Left lobe of liver (tissue), 2 donors: ENCODE results near the gene AACS. TPM values are rescaled to one million over a fixed set of nuclear protein-coding genes. Genes with fewer than 3 reads are reported as not detected.

Source experiments
- ATAC-seq: fragments of 200-7000 bp; cut with Tn5 transposase; one replicate; pipeline ENCODE4 v1.9.1; 2020; ENCODE audit warnings: mild to moderate bottlenecking, moderate library complexity
- DNase-seq: peaks from one replicate; pipeline ENCODE4 v3.0.0-alpha.2; 2020; ENCODE audit warnings: low spot score
- total RNA-seq: library from RNA; stranded (reverse); gene quantifications from one replicate; pipeline ENCODE4 v1.2.1, GENCODE V29; 2021
- donor health status: DM: no; HTN: no; CAD: no; lungs with moderate emphysema.
- donor health status: DM: no; HTN: yes; CAD: no.

The AACS gene
- total RNA-seq, 1 donor from 2014 or later, result 3.6 TPM

DNA sequence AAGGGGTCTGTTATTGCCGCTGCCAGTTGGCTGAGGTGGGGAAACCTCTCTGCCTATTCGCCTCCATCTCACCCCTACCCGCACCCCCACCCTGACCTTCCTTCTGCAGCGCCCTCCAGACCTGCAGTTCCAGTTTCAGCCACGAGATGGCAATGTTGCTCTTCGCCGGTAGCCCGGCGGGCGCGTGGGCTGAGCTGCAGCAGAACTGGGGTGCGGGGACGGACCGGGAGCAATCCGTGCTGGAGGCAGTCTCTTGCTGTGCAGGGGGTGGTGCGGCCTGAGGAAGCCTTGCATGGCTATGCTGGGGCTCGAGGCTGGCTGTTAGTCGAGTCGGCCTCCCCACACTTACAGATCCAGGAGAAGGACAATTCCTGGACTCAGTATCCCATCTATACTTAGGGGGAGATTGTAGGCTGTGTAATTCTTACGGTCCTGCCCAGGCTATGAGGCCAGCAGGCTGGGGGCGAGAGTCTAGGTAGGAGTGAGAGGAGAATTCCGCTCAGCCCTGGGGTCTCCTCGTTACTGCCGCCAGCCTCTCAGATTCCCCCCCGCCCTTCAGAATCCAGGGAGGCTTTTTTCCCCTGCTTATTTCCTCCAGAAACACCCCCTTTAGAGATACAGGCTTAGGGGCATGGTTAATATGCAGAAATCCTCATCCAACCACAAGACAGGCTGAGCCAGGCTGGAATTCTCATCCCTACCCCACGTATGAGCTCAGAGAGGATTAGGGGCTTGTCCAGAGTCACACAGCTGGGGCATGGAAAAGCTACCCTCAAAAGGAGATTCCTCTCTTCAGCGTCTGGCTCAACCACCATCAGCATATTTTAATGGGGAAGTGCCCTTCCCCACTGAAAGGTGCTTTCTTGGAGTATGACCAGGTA, 118.2 kb downstream of the AACS start:
- ATAC-seq, result peak; percentile 85

DNA sequence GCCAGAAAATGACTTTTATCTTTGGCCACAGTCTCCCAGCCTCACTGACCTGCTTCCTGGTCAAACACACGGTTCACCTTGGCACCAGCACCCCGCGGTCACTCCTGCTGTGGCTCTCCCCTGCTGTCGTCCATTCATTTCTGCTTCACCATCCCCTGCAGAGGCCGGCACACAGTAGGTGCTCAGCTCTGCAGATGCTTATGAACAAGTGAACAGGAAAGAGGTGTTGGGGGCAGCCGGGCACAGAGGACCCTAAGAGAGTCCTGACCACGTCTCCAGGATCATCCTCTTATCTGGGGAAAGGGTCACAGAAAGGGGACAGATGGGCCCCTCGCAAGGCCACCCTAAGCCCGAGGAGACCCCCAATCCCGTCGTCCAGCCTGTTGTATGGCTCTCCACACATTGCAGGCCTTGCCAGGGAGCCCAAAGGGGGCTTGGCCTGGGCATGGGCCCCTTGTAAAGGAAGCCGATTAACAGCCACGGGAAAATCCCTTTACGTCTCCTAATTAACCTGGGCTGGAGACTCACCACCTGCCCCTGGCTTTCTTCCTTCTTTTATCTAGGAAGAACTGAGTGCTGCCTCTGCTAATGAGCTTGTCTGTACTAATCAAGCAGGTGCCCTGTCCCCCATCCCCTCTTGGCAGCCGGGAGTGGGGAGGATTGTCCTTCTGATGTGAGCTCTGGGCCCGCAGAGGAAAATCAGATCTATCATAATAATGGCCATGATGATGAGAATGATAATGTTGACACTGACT, 119.2 kb downstream of the AACS start:
- DNase-seq (no peak), ATAC-seq (no peak)

More for the DNA sequence above, 118.2 kb downstream of the AACS start:
- peak; percentile 72 for DNase-seq

DNA sequence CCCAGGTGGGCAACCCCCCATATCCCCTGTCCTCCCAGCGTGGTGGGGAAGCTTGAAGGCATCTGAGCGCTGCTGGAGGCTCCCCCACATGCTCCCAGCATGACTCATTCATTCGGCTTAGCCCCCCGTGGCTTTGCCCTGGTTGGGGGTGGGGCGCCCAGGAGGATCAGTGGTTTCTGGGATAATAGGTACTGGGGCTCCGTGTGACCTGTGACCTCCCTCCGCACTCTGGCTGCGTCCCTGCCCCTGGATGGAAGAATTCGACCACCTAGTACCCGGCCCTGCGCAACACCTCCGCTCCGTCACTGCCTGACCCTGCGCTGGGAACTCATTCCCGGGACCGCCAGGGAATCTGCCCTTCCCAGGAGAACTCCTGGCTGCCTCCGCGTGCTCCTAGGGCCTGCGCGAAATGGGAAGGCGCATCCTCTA, 120.1 kb downstream of the AACS start:
- ATAC-seq (no peak), DNase-seq (no peak)

- DNase-seq, result peak; percentile 75
- ATAC-seq, result peak; percentile 93
These were observed 120.7 kb downstream of the AACS start, which contains the start of gene TMEM132B for GRCh38 chr12:125185740-125186470. Gene TMEM132B (plus strand): TSS chr12:125186386.

DNA sequence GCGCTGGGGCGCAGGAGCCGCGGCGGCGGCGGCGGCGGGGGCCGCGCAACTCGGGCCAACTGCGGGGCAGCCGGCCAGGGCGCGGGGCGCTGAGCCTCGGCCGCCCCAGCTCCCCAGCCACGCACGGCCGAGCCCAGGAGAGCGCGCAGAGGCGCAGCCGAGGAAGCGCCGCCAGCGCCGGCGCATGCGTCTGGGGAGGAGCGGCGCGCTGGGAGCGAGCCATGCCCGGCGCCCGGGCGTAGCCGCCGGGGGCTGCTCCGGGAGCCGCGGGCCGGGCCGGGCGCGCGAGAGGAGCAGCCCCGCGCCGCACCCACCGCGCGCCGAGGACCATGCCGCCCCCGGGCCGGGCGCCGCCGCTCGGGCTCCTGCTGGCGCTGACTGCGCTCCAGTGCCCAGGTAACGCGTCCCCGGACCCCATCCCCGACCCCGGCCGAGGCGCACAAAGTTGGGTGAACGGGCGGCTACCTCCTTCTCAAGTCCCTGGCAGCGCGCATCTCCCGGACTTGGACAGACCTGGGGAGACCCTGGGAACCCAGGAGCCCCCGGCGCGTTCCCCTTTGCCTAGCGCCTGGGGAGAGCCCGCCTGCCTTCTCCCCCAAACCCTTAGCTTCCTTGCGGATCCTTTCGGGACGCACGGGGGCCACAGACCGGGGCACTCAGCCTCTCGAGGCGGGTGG, 121.4 kb downstream of the AACS start:
- no peak for DNase-seq
- peak; percentile 3 for ATAC-seq

DNA sequence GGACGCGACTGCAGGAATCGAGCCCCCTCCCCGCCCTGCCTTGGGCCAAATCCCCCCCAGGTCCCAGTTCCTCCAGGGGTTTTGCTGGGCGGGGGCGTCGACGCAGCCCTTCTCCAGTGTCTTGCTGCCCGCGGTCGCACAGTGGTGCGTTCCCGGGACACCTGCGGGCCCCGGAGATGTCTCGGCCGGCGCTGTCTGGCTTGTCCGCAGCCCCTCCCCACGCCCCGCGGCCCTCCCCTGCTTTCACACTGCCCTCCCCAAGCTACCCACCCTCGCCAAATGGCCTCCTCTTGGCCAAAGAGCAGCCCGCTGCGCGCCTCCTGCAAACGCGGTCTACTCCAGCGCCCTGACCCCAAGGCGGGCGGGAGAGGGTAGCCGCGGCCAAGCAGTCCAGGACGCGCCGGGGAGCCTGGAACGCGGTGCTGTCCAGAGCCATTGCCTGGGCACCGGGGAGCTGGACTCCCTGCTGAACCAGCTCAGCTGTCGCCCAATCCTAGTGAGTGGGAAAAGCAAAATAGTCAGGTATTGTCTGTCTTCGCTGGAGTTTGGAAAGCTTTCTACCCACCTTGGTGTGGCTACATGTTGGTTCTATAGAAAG, 122.0 kb downstream of the AACS start:
- DNase-seq, result no peak
- no peak for ATAC-seq

- no peak for DNase-seq
- no peak for ATAC-seq
These were observed 122.8 kb downstream of the AACS start for GRCh38 chr12:125187780-125188741.

GRCh38 chr12:125189015-125189414, 123.8 kb downstream of the AACS start:
- DNase-seq (no peak), ATAC-seq (no peak)

DNA sequence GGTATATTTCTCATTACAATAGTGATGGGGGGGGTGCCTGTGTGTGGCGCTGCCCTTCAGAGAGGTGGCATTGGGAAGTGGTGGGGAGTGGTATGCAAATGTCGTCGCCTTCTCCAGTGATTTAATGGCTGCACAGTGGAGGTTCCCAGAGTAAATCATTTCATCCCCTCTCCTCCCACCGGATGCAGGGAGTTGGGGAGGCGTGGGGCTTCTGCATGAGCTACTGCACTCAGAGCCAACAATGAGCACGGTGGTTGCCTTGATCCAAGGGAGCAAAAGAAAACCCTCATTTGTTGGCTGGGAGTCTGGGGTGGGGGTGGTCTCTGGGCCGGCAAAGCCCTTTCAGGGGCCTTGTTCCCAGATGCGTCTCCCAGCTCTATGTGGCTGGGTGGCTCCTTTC, 124.3 kb downstream of the AACS start:
- no peak for ATAC-seq

GRCh38 chr12:125191361-125192087, 126.3 kb downstream of the AACS start:
- no peak for ATAC-seq
- no peak for DNase-seq

More for the DNA sequence above, 124.3 kb downstream of the AACS start:
- no peak for DNase-seq

DNA sequence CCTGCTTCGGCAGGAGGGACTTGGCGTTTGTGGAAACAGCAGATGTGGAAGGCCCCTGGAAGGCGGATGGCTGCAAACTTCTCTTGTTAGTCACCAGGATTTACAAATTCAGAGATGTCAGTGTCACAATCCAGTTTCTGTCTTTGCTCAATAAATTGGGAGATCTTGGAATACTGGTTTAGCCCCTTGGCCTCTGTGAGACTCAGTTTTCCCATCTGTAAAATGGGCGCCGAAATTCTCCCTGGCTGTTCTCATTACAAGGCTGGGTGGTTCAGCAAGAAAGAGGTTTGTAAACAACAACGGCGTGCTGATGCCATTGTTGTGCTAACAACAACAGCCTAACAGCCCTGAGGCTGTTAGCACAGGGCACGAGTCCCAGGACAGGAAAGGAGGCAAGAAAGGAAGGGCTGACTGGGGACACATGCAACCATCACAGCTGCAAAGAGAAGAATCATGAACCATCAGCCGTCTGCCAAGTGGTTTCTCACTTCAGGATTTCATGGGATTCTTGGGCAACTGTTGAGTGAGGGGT, 127.5 kb downstream of the AACS start:
- no peak for DNase-seq
- no peak for ATAC-seq

Other genes with a start within 250 kb of the AACS start
- gene SCARB1, start 201.6 kb upstream of the AACS start, total RNA-seq, result 170 TPM
- 436 TPM for gene UBC, start 150.8 kb upstream of the AACS start, total RNA-seq
- 6.3 TPM for gene DHX37, start 76.3 kb upstream of the AACS start, total RNA-seq
- gene BRI3BP, start 71.8 kb upstream of the AACS start, total RNA-seq, result 7.4 TPM
- 0.15 TPM for gene TMEM132B, start 121.0 kb downstream of the AACS start, total RNA-seq